DMS53 (cell line): ENCODE data around the gene RBM47.

Experiments
- DNase-seq: peaks from one replicate; lab custom pipeline; 2025; lab: John Stamatoyannopoulos, UW

The RBM47 gene

DNA sequence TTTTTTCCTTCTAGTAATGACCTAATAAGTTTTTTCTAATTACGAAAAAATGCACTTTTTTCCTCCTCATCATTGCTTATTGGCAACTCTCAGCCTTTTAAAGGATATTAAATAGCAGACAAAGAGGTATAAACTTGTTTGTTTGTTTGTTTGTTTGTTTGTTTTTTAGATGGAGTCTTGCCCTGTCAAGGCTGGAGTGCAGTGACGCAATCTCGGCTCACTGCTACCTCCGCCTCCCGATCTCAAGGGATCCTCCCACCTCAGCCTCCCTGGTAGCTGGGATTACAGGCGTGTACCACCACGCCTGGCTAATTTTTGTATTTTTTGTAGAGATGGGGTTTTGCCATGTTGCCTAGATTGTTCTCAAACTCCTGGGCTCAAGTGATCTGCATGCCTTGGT is 6.0 kb downstream of the RBM47 start:
- no peak for DNase-seq

DNA sequence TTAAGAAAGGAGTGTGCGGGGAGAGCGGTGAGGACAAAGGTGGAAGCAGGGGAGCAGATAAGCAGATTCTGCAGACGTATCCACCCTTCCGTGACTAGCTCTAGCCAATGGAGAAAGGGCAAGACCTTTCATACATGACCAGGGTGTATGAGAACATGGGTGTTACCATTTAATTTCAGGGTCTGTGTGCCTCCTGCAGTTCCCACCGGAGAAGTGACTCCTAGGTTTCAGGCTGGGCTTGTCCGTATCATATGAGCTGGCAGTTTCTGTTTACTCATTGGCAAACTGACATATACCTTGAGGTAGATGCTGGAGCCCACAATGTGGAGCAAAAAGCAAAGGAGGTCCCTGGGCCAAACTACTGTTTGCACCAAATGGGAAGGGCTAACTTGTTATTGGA is 6.8 kb downstream of the RBM47 start:
- DNase-seq = no peak

DNA sequence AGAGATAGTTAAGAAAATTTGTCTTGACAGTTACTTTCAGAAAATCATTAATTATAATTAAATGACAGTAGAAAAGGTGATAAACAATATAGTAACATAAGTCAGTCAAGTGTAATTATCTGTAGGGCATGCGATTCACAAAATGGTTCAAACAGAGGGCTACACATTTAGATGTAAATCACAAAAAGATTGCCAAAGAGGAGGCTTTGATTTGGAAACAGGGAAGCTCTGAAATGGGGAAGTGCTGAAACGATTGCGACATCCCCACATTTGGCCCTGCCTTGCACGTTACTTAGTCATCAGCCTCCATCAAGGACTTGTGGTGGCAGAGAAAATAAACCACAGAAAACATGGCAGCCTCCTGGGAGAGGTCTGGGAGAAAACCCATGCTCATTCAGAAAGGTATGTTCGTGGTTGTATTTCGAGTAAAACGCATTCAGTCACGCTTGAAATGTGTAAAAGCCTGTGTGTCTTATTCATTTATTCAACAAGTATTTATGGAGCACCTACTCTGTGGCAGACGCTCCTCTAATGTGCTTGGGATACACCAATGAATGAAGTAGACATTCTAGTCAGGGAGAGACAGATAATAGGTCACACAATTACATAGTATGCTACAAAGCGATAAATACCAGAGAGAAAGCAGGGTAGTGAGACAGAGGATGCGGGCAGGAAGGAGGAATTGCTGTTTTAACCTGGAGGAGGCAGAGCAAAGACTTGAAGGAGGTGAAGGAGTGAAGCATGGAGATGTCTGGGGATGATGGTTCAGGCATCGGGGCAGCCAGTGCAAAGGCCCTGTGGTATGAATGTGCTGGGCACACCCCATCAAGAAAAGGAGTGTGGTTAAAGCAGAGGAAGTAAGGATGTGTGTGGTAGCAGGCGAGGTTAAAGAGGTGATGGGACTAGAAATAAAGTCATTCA is 7.8 kb downstream of the RBM47 start:
- peak; percentile 51 for DNase-seq

DNA sequence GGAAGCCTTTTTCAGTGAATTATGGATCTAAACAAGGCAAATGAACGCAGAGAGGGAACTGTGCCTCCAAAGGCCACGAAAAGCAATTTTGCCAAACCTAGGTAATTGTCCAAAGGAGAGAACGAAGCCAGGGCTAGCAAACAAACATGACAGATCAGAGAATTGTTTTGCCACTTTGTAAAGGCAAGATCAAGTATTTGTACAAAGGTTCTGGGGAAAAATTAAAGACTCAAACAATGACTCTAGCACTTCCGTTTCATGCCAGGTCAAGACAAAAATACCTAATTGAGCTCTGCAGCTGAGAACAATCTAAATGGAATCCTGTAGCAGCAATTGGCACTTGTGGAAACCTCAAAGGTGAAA is 8.5 kb downstream of the RBM47 start:
- no peak for DNase-seq

DNA sequence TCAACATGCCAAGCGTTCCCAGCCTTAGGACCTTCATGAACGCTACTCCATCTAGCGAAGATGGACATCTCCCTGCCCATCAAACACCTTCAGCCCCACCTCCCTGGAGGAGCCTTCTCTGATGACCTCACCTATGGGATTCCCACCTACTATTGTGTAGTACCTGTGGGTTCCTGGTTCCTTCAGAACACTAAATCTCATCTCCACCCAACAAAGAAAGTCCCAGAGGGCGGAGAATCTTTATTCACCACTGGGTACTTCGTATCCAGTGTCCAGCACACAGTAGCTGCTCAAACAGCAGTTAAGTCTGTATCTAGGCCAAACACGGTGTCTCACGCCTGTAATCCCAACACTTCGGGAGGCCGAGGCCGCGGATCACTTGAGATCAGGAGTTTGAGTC is 10.1 kb downstream of the RBM47 start:
- no peak for DNase-seq

DNA sequence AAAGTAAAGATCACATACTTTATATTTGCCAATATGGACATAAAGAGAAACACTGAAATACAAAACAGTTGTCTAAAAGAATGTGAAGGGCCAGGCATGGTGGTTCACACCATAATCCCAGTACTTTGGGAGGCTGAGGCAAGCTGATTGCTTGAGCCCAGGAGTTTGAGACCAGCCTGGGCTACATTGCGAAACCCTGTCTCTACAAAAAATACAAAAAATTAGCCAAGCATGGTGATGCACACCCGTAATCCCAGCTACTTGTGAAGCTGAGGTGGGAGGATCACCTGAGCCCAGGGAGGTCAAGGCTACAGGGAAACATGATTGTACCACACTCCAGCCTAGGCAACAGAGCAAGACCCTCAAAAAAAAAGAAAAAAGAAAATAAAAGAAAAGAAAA is 11.8 kb downstream of the RBM47 start:
- no peak for DNase-seq

DNA sequence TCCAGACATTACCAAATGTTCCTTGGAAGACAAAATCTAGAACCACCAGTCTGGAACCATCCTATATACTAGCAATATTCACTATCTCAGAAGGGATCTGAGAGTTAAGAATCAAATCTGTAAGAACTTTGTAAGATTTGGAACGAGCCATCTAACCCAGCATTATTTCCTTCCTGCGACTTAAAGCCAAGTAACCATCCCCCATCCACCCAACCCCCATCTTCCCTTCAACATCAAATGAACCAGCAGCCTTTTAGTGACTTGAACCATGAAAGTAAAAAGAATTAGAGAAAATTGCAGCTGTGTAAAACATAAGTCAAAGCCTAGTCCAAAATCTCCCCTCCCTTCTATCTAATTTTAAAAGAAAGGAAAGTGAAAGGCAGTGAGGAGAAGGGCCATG is 15.6 kb downstream of the RBM47 start:
- DNase-seq = no peak

DNA sequence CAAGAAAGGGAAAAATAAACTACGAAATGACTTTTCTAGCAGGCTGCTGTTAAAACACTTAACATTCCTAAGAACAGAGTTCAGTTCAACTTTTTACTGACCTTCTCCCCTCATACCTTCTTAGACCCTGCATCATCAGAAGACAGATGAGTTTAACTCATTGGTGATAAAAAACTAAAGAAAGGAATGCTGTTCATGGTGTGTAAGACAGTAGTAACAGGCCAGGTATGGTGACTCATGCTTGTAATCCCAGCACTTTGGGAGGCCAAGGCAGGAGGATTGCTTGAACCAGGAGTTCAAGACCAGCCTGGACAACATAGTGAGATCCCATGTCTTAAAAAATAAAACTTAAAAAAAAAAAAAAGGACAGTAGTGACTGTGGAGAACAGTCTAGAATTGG is 16.2 kb downstream of the RBM47 start:
- DNase-seq = no peak

DNA sequence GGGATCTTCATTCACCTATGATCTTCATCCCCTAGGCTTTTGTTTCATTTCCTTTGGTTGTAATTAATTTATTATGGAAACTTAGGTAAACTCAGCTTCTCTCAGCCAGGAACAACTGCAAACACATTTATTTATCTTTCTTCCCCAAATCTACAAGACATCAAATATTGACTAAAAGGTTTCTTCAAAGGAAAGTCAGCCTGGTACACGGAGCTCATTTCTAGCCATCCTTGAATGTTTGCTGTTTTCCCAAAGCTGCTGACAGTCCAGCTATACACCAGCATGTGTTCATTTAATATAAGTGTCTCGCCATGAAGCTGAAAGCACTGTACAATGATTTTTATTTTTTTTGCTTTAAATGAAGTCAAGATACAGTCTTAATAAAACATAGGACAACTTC is 16.8 kb downstream of the RBM47 start:
- no peak for DNase-seq

DNA sequence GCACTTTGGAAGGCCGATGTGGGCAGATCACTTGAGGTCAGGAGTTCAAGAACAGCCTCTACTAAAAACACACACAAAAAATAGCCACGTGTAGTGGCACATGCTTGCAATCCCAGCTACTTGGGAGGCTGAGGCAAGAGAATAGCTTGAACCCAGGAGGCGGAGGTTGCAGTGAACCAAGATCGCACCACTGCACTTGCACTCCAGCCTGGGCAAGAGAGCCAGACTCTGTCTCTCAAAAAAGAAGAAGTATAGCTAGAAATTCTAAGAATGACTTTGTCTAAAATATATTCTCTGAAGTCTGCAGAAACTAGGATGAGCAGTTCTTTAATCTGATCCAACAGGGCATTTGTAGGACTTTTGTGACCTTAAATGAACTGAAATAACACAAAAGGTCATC is 17.4 kb downstream of the RBM47 start:
- no peak for DNase-seq

DNA sequence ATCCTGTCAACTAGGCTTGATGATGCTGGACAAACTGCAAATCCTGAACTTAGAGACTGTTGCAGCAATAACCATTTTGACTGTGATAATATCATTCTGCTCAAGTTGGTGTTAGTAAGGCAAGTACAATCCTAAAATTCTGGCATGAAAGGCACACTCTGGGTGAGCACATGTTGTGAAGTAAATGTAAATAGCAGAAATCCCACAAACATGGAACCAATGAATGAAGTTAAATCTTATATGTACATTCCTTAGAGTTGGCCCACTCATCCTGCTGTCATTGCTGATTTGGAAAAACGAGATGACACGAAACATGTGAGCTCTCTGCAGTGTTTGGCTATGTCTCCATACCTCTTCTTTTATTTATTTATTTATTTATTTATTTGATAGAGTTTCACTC is 21.0 kb downstream of the RBM47 start:
- DNase-seq = no peak

DNA sequence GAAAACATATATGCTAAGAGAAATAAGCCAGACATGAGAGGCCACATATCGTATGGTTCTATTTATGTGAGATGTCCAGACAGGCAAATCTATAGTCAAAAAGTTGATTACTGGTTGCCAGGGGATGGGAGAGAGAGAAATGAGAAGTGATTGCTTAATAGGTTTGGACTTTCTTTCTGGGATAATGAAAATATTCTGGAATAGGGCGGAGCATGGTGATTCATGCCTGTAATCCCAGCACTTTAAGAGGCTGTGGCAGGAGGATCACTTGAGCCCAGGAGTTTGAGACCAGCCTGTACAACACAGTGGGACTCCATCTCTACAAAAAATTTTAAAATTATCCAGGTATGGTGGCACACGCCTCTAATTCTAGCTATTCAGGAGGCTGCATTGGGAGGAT is 22.4 kb downstream of the RBM47 start:
- no peak for DNase-seq

DNA sequence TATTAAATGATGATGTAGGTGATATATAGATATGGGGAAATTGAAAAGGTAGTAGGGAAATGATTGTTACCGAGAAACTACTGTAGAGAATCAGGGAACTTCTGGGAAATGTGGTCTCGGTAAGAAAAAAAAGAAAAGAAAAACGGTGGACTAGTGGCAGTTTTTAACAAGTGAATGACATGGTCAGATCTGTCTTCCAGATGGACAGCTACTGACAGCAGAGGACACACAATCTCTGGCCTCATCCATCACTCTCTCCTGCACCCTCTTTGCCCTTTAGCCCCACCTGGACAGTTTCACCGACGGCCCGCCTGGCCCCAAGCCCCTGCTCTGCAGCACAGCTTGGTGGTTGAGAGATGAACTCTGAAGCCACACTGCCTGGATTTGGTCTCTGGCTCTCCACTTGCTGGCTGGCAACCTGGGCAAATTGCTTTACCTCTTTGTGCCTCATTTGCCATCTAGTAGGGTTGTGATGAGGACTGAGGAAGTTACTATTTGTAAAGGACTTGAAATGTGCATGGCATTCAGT is 23.4 kb downstream of the RBM47 start:
- no peak for DNase-seq

DNA sequence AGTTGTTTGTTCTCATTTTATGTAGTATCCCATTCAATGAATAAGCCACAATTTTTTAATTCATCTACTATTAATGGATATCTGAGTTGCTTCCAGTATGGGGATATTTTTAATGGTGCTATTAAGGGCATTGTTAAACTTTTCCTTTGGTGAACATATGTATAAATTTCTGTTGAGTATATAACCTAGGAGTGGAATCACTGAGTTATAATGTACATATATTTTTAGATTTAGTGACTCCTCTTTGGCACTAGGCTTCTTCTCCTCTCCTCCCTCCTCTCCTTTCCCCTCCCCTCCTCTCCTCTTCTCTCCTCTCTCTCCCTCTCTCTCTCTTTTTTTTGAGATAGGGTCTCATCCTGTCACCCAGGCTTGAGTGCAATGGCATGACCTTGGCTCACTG is 26.4 kb downstream of the RBM47 start:
- no peak for DNase-seq

DNA sequence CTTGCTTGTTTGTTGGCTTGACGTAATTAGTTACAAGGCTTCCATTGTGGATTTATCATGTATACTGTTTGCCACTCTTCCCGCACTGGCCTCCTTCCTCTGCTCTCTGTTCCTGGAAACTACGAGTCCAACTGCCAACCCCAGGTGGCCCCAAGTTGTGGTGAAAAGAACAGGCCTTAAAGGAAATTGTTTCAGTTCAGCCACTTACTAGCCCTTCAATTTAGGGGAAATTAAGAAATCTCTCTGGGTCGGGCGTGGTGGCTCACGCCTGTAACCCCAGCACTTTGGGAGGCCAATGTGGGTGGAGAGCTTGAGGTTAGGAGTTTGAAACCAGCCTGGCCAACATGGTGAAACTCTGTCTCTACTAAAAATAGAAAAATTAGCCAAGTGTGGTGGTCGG is 28.0 kb downstream of the RBM47 start:
- no peak for DNase-seq

DNA sequence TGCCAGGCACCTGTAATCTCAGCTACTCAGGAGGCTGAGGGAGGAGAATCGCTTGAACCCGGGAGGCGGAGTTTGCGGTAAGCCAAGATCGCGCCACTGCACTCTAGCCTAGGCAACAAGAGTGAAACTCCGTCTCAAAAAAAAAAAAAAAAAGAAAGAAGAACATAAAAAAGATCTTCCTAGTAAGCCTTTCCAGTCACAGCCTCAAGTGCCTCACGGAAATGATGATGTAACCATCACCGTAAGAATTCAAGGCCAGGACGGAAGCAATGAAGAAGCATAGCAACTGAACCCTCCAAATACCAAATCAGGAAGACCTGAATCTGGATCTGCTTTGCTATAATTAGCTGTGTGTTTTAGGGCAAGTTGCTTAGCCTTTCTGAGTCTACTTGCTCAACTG is 28.8 kb downstream of the RBM47 start:
- no peak for DNase-seq

DNA sequence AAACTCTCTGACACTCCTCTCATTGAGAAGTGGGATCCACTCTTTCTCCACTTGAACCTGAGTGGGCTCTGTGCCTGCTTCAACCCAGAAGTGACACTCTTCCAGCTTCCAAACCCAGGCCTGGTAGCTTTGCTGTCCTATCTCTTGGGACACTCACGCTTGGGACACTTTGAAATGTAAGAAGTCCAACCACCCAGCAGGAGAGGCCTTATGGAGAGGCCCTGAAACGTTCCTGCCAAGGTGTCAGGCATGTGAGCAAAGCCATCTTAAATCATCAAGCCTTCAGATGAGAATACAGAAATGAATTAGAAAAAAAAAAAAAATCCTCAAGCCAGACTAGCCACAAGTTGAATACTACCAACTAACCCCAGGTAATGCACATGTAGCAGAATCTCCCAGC is 30.2 kb downstream of the RBM47 start:
- DNase-seq = no peak

DNA sequence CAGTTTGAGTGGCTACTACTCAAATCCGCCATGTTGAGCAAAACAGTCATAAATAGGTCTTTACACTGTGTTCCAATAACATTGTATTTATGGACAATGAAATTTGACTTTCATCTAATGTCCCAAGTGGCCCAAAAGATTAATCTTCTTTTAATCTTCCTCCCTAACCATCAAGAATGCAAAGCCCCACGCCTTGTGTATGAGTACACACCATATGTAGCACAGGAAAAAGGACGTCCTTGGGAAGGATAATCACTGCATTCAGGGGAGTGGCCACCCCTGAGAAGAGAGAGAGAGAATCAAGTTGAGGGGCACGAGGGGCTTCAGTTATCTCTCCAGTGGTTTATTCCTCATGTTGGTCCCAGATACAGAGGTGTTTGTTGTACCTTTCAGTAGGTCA is 33.1 kb downstream of the RBM47 start:
- DNase-seq = no peak

DNA sequence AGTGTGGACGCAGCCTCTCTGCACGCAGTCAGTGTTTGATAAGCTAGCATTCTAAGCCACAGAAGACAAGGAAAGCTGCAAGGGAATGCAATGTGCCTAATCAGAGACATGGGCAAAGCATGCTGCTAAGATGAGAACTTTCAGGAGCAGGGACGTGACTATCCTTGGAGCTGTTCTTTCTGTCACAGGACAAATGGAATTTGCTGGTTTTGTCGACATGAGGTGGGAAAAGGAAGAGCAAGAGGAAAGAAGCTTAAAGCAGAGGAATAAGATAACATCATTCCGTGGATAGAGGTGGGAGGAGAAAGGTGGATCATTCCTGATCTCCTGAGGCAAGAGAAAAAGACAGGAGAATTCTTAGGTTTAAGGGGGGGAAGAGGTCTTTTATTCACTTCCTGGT is 33.7 kb downstream of the RBM47 start:
- DNase-seq = no peak

DNA sequence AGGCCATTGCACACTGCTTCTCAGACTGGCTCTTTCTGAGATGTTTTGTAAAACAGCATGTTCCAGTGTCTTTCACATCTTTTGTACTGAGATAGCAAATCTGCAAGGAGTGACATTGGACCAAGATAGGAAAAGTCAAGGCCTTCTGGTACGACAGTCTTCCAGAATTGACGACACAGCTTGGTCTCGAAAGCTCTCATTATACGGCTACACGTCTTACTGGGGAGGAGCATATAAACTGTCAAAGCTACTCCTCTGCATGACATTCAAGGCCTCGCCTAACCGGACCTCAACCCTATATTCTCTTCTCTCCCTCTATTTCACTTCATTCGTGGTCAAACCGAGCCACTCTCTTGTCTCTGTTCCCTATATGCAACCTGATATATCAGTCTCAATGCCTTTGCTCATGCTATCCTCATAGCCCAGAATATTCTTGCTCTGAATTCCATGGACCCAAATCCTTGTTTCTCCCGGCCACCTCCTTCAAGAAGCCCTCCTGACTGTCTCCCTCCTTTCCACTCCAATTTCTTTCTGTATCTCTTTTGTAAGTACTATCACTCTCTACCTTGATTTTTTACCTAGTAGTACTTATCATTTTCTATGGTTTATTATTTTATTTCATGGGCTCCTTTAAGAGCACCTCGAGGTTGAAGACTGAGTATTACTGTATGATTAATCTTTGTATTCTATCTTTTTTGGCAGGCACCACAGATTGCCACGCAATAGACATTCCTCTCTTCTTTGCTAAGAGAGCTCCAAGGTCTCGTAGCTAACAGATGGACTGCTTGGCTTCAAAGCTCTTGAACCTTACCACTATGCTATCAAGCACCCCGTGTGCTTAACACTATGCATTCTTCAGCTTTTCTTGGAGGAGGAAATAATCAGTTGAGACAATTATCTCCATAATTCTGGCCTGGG is 35.1 kb downstream of the RBM47 start:
- no peak for DNase-seq

DNA sequence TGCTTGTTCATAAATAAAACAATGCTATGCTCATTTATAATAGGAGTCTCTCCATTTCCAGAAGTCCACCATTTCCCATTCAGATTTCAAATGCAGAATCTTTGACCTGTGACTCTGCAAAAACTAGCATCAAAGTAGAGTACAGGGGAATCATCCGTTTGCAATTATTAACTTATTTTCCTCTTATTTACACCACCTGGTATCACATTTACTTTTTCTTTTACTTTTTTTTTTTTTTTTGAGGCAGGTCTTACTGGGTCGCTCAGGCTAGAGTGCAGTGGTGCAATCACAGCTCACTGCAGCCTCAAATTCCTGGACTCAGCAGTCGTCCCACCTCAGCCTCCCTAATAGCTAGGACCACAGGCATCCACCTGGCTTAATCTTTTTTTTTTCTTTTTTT is 37.6 kb downstream of the RBM47 start:
- no peak for DNase-seq

DNA sequence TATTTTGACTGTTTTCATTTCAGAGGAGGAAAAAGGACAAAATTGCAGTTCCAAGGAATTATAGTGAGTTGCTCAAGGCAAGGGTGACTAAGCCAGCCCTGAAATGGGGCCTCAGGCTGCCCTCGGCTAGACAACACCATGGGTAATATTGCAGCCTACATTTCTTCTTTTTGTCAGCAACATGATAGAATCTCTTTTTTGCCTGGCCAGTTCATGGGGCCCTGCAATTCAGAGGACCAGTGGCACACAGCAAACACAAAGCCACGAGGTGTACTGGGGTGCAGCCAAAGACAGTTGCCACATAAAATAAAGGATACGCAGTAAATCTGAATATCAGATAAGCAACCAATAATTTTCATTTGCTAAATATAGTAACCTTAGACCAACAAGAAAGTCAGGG is 41.8 kb downstream of the RBM47 start:
- DNase-seq = no peak

DNA sequence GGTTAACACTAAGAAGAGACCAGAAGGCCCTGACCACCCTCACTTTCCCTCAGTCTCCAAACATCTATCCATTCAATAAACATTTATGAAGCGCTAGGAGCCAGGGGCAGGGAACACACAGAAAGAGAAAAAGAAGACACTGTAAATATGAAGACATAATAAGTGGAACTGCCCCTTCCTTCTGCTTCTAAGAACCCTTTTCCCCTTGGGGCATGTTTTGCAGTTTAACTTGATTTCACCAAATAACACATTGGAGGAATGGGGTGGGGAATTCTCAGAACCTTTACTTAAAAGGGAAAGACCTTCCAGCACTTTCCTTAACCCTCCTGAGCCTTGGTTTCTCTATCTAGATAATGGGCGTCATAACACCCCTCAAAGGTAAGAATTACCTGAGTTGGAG is 42.3 kb downstream of the RBM47 start:
- DNase-seq = no peak
